Activated CD8-positive, alpha-beta memory T cell treated with anti-CD3 and anti-CD28 coated beads, Interleukin-2, amount 50 U/mL, for 24 hours (primary cell): ENCODE data around the gene PPP1R18.
"Not testable (repeated sequence)": the region's sequence is repeated elsewhere in the genome, so short reads cannot be mapped to it uniquely, and the experiment has no call there.

Experiments
- DNase-seq: peaks from one replicate; pipeline ENCODE4 v3.0.0-alpha.2; 2020; ENCODE audit errors: extremely low read depth

The PPP1R18 gene

GRCh38 chr6:30666300-30666699 is 20.1 kb downstream of the PPP1R18 start:
- not testable (repeated sequence) for DNase-seq

- DNase-seq = no peak
These were observed 21.3 kb downstream of the PPP1R18 start for GRCh38 chr6:30664994-30665767.

- not testable (repeated sequence) for DNase-seq
These were observed 28.5 kb downstream of the PPP1R18 start for GRCh38 chr6:30657922-30658321.

- no peak for DNase-seq
These were observed 29.0 kb downstream of the PPP1R18 start for GRCh38 chr6:30657454-30657853.

GRCh38 chr6:30656513-30656912 is 29.9 kb downstream of the PPP1R18 start:
- no peak for DNase-seq

DNA sequence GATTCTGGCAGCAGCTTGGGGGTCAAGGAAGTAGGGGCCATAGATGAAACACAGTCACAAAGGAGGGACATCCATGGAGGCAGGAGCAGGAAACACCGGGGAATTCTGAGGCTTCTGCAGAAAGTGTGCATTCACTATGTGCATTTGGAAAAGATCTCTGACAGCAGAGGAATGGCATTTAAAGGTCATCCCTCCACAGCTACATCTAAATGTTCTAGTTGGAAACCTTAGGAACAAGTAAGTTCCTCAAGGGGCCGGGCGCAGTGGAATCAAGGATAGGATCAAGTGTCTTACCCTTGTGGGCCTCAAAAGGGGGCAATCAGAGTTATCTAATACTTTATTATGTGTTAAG is 30.7 kb downstream of the PPP1R18 start:
- no peak for DNase-seq

DNA sequence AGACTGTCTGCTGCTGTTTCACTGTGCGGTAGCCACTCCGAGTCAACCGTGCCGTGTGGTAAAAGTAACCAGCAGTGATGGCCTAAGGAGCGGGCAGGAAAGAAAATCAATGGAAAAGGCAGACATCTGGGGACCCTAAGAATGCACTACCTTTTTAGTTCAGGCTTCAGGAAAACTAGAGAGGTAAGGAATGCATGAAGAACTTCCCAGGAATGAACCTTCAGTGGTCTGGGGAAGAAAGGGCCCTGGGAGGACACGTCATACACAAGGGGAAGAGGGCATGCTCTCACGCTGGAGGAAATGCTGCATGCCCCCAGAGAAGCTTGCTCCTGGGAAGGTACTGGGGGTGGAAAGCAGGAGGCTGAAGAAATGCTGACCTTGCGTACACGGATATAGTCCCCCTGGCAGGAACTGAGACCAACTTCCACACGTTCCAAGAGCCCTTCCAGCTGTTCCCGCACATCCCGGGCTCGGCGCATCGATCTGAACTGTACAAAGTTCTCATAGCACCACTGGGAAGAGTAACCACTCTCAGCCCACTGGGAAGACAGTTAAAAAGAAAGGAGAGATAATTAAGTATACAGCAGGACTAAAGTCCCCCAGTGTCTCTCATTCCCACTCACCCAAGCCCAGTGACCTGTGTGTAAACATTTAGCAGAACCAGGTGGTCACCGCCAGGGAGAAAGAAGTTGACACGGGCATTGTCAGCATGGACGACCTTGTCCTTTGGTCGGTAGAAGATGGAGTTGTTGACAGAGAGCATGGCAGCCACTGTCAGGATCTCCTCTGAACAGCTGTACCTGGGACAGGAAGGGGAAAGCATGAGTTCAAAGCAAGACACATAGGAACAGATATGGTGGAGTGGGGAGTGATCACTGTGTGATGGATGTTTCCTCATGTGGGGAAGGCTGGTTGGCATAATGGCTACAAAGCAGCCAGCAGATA is 31.4 kb downstream of the PPP1R18 start:
- no peak for DNase-seq

DNA sequence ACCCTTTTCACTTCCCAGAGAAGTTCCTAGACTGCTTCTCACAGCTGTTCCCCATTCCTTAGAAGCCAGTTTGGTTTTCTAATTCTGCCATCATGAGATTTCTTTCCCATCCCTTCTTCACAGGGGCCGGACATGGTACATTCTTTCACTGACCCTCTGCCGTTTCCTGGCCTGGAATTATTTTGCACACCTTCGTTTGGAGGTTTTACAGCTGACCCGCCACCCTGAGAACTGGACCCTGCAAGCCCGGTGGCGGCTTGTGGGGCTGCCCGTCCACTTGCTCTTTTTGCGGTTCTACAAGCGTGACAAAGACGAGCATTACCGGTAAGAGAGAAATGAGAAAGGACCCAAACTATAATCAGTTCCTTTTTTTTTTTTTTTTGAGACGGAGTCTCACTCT is 35.3 kb downstream of the PPP1R18 start:
- DNase-seq = no peak

DNA sequence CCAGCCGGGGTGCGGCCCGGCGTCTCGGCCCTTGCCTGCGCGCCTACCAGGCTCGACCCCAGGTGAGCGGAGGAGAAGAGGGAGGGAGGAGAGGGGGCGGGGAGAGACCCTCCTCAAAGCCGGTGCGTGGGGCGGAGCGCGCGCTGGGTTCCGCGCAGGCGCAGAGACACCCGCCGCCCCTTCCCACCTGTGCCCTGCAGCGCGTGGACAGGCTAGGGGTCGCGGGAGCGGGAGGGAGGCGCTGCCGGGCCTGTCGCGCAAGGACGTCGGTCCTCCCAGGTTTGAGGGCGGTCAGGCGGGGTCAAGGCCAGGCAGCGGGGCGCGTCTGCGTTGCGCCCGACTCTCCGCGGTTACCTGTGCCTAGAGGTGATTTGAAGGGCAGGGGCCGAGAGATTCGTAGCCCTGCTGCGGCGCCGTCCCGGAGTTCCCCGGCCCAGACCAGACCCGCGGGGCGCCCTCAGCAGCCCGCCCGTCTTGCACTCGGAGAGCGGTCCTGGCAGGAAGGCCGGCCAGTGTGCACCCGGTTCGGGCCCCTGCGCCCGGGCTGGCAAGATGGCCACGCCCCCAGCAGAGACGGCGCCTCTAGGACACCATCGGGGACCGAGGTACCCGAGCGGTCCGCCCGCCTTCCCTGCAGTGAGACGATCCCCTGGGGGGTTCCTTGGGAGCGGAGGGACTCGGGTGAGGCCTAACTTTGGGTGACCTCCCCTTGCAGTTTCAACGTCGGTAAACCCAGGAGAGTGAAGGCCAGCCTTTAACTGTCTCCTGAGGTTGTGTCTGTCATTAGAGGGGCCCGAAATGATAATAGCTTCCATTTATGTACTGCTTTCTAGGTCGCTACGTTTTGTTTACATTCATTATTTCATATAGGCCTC is 39.0 kb downstream of the PPP1R18 start:
- peak; percentile 38 for DNase-seq

GRCh38 chr6:30646450-30647241 is 39.8 kb downstream of the PPP1R18 start, which contains the start of gene C6orf136:
Gene C6orf136 (plus strand): TSS chr6:30647133. CDS start chr6:30647232, 99 bp downstream.
- DNase-seq = peak; percentile 79

GRCh38 chr6:30645989-30646388 is 40.5 kb downstream of the PPP1R18 start:
- no peak for DNase-seq

DNA sequence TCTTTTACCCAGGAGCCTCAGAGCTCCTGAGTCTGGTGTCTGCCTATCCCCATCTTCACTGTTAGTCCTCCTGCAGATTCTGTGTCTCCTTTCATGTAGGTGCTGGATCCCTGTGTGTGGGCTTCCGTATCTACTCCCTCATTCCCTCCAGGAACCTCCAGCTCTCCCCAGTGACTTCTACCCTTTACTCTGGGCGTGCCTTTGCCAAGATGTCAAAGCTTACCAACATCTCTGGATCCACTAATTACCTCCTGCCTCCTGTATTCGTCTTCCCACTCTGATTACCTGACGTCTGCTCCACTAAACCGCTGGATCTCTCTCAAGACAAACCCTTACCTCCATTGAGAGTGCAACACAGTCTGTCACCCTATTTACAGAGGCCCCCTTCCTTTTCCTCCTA is 41.7 kb downstream of the PPP1R18 start:
- DNase-seq = no peak

DNA sequence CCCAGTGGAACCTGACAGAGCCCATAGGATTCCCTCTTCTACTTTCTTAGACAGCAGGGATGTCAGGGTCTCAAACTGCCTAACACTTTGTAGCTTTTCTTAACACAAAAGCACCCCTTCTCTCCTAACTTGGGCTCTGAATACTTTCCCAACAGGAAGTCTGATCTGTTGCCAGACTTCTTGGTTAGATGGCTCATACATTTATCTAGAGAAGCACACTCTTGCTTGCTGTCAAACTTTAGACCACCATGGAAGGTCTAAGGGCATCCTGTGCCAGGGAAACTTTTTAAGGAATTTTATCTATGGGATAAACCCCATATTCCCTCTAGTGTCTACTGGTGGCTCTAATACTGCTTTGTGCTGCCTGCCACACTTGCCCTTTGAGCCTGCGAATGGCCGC is 42.8 kb downstream of the PPP1R18 start:
- DNase-seq = no peak

GRCh38 chr6:30641048-30641447 is 45.4 kb downstream of the PPP1R18 start:
- DNase-seq = no peak

GRCh38 chr6:30640481-30640880 is 46.0 kb downstream of the PPP1R18 start:
- no peak for DNase-seq

DNA sequence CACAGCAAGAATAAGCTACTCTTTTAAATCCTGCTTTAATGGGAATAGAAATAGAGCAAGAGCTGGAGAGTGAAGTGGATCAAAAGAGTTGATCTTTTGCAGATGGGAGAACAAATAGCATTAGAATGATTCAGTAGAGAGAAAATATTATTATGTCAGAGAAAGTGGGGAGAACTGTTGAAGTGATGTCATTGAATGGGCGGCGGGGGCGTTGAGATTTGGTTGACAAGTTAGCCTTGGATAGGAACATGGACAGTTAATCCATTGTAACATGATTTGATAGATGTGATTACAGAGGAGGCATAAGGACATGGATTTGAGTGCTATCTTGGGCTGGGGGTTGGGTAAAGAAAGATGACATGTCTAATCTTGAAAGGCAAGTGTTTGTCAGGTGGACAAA is 50.6 kb downstream of the PPP1R18 start:
- no peak for DNase-seq

- peak; percentile 73 for DNase-seq
These were observed 59.7 kb downstream of the PPP1R18 start, which contains the start of gene ATAT1 for GRCh38 chr6:30626484-30627366. Gene ATAT1 (plus strand): TSS chr6:30626874.
